ENCODE results near the gene GSTK1.

GRCh38 chr7:143280160-143280559, 16.9 kb downstream of the GSTK1 start:
- TF ChIP-seq CTCF (IDR thresholded peaks at IDR 0.05; ENCODE audit: poor library complexity, severe bottlenecking) (no peak), EP300 (conservative IDR thresholded peaks at IDR 0.05; ENCODE audit: poor library complexity, severe bottlenecking) (no peak), EZH2 (IDR thresholded peaks at IDR 0.05; ENCODE audit: borderline replicate concordance, insufficient read depth, low read length, poor library complexity, severe bottlenecking) (no peak), REST (IDR thresholded peaks at IDR 0.05; ENCODE audit: borderline replicate concordance) (no peak), POLR2AphosphoS5 (IDR thresholded peaks at IDR 0.05) (no peak)

Measured in neural cell (in vitro differentiated cells).